ENCODE measurements around the gene CHST14.

Gene CHST14

DNA sequence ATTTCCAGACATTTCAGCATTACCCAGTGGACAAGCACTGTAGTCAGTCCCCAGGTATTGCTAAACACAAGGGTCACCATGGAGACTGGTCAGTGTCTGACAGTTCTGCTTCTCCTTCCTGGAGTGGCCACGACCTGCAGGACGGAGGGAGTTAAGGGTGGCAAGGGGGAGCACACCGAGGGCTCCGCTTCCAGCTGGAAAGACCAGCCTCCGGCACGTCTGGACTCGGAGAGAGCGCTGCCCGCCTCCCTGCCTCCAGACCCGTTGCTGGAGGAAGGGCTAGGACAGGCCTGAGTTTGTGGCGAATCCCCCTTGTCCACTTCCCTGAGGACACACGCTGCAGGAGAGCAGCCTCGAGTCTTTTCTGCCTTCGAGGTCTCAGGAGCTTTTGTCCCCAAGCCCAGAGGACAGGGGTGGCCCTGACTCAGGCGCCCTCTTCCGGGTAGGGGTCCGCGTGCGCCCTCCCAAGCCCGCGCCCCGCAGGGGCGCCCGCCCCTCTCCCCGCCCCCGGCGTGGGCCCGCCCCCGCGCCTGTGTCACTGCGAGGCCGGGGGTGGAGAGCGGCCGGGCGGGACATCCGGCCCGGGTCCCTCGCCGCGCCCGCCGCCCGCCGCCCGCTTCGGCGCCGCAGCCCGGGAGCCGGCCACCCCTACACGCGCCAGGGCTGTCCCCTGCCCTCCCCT is at the start of gene CHST14:
TSS of gene CHST14 (plus strand) at position 562 of the 682 bp plus-strand sequence. CDS start 230 bp downstream, outside the sequence.
- Mint-ChIP-seq H3K36me3 (ENCODE audit: low read depth) (peaks cover 2% of the 10 kb centered on the region), H3K4me3 (peak within 1 kb of the TSS; percentile 82), H3K9me3 (no peaks in the 10 kb centered on the region), H3K4me1 (peaks cover 27% of the 10 kb centered on the region), H3K27ac (peak within 1 kb of the TSS; percentile 79), H3K27me3 (no peaks in the 10 kb centered on the region)
- ATAC-seq (peak; percentile 60), DNase-seq (peak; percentile 53)

- no peak overlapping the region for H3K4me3 Mint-ChIP-seq
- no peaks in the 10 kb centered on the region for H3K9me3 Mint-ChIP-seq
- H3K4me1 Mint-ChIP-seq, result peaks cover 2% of the 10 kb centered on the region
- no peaks in the 10 kb centered on the region for H3K27me3 Mint-ChIP-seq
- H3K36me3 Mint-ChIP-seq (ENCODE audit: low read depth), result peaks cover 4% of the 10 kb centered on the region
- DNase-seq (peak; percentile 89), ATAC-seq (peak; percentile 95)
- H3K27ac Mint-ChIP-seq, result no peak overlapping the region
Observed at GRCh38 chr15:40421246-40422157, 49.3 kb upstream of the CHST14 start.

DNA sequence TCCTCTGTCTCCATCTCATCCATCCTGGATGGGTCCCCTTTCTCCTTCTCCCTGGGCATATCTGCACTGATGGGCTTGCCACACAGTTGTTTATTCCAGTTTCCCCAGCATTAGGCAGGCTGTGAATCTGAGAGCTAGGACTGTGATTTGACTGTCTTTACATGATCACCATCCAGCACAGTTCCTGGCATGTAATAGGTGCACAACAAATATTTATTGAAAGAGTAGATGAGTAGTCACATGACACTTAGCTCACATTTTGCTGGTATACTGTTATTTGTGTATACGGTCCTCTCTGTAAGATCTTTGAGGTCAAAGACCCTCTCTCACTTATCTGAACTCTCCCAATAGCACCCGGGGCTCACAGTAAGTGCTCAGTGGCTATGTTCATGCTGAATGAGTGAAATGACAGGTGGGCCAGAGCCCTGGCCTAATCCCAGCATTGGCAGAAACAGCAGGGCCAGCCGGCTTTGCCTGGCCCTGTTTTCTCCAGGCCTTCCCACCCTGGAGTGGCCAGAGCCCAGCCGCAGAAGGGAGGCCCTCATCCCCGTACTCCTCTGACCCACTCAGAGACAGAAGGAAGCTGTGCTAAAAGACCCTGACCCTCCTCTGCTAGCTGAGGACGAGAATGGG is 46.2 kb upstream of the CHST14 start:
- H3K4me1 Mint-ChIP-seq, result peaks cover 2% of the 10 kb centered on the region

DNA sequence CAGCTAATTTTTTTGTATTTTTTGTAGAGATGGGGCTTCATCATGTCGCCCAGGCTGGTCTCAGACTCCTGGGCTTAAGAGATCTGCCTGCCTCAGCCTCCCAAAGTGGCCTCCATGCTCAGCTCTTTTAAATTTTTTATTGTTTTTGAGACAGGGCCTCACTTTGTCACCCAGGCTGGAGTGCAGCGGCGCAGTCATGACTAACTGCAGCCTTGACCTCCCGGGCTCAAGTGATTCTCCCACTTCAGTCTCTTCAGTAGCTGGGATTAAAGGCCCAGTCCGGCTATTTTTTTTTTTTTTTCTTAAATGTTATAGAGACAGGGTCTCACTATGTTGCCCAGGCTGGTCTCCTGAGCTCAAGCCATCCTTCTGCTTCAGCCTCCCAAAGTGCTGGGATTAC is 45.1 kb upstream of the CHST14 start:
- no peak overlapping the region for H3K4me3 Mint-ChIP-seq
- DNase-seq (no peak), ATAC-seq (no peak)
- peaks cover 2% of the 10 kb centered on the region for H3K4me1 Mint-ChIP-seq
- H3K36me3 Mint-ChIP-seq (ENCODE audit: low read depth), result no peaks in the 10 kb centered on the region
- no peaks in the 10 kb centered on the region for H3K27me3 Mint-ChIP-seq
- no peaks in the 10 kb centered on the region for H3K9me3 Mint-ChIP-seq
- no peak overlapping the region for H3K27ac Mint-ChIP-seq

More for the DNA sequence above, 46.2 kb upstream of the CHST14 start:
- no peak for ATAC-seq
- Mint-ChIP-seq H3K36me3 (ENCODE audit: low read depth) (no peaks in the 10 kb centered on the region), H3K9me3 (no peaks in the 10 kb centered on the region), H3K4me3 (no peak overlapping the region), H3K27ac (no peak overlapping the region), H3K27me3 (no peaks in the 10 kb centered on the region)
- no peak for DNase-seq

GRCh38 chr15:40427188-40427587 is 43.6 kb upstream of the CHST14 start:
- Mint-ChIP-seq H3K9me3 (no peaks in the 10 kb centered on the region), H3K27ac (no peak overlapping the region), H3K4me1 (no peaks in the 10 kb centered on the region), H3K4me3 (no peak overlapping the region), H3K27me3 (no peaks in the 10 kb centered on the region), H3K36me3 (ENCODE audit: low read depth) (no peaks in the 10 kb centered on the region)
- DNase-seq (no peak), ATAC-seq (no peak)

- no peaks in the 10 kb centered on the region for H3K27me3 Mint-ChIP-seq
- no peaks in the 10 kb centered on the region for H3K36me3 Mint-ChIP-seq (ENCODE audit: low read depth)
- ATAC-seq, result no peak
- DNase-seq, result no peak
- H3K4me3 Mint-ChIP-seq, result no peak overlapping the region
- no peaks in the 10 kb centered on the region for H3K9me3 Mint-ChIP-seq
- H3K27ac Mint-ChIP-seq, result no peak overlapping the region
- H3K4me1 Mint-ChIP-seq, result no peaks in the 10 kb centered on the region
Observed at GRCh38 chr15:40428185-40428584, 42.6 kb upstream of the CHST14 start.

- H3K4me3 Mint-ChIP-seq, result no peak overlapping the region
- no peak overlapping the region for H3K27ac Mint-ChIP-seq
- no peaks in the 10 kb centered on the region for H3K9me3 Mint-ChIP-seq
- ATAC-seq, result no peak
- DNase-seq, result no peak
- H3K36me3 Mint-ChIP-seq (ENCODE audit: low read depth), result no peaks in the 10 kb centered on the region
- no peaks in the 10 kb centered on the region for H3K27me3 Mint-ChIP-seq
- H3K4me1 Mint-ChIP-seq, result no peaks in the 10 kb centered on the region
Observed at GRCh38 chr15:40429068-40429710, 41.6 kb upstream of the CHST14 start.

GRCh38 chr15:40430271-40430805 is 40.4 kb upstream of the CHST14 start:
- Mint-ChIP-seq H3K4me3 (no peak overlapping the region), H3K9me3 (no peaks in the 10 kb centered on the region), H3K27me3 (peaks cover 4% of the 10 kb centered on the region), H3K4me1 (peaks cover 1% of the 10 kb centered on the region), H3K36me3 (ENCODE audit: low read depth) (no peaks in the 10 kb centered on the region), H3K27ac (no peak overlapping the region)
- peak; percentile 26 for ATAC-seq
- no peak for DNase-seq

GRCh38 chr15:40435023-40435709 is 35.6 kb upstream of the CHST14 start:
- no peaks in the 10 kb centered on the region for H3K9me3 Mint-ChIP-seq
- ATAC-seq (no peak), DNase-seq (no peak)
- peaks cover 26% of the 10 kb centered on the region for H3K4me1 Mint-ChIP-seq
- H3K27ac Mint-ChIP-seq, result no peak overlapping the region
- no peaks in the 10 kb centered on the region for H3K36me3 Mint-ChIP-seq (ENCODE audit: low read depth)
- peaks cover 40% of the 10 kb centered on the region for H3K27me3 Mint-ChIP-seq
- no peak overlapping the region for H3K4me3 Mint-ChIP-seq

DNA sequence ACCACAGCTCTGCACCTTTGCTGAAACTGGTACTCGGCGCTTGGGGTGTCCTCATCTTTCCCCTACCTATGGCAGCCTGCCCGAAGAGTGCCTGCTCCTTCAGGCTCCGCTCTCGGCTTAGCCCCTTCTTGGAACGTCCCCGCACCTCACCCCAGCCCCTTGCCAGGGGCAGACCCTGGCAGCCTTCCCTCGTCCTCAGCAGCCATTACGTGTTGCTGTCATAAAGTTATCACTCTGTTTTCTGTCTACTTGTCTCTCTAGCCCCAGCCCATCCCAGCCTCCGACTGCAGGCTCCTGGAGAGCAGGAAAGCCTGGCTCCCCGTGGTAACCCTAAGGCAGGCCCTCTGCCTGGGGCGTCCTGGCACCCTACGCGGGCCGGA is 35.1 kb upstream of the CHST14 start:
- DNase-seq (no peak), ATAC-seq (no peak)
- Mint-ChIP-seq H3K27me3 (peaks cover 41% of the 10 kb centered on the region), H3K9me3 (no peaks in the 10 kb centered on the region), H3K4me3 (no peak overlapping the region), H3K27ac (no peak overlapping the region), H3K4me1 (peaks cover 27% of the 10 kb centered on the region), H3K36me3 (ENCODE audit: low read depth) (no peaks in the 10 kb centered on the region)

DNA sequence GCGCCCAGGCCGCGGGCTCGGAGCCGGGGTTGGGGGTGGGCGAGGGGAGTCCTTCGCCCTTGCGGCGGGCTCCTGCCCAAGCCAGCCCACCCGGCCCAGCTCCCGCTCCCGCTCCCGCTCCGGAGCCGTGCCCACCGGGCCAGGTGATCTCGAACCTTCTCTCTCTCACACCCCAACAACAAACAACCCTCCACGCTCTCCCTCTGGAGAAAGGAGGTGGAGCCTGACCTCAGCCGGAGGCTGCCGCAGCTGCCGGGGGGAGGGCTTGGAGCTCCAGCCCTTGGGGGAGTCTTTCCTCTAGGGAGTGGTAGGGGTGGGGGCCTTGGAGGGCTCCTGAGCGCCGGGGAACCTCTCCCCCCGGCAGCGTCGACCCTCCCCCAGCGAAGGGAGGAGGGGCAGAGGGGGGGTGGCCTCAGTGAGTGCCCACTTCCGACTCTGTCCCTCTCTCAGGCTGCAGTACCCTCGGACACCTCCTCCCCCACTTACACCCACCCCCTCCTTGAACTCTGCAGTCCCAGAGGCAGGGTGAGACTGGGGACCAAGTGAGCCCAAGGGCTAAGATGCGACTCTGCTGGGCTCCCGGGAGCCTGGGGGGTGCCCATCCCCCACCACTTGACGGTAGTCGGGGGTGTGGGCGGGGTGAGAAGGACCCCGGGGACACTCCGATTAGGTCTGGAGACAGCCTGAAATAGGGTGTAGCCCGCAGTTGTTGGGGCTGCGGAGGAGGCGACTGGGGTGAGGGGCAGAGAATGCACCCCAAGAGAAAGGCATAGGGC is 34.5 kb upstream of the CHST14 start:
- H3K27me3 Mint-ChIP-seq, result peaks cover 41% of the 10 kb centered on the region
- H3K27ac Mint-ChIP-seq, result no peak overlapping the region
- peaks cover 27% of the 10 kb centered on the region for H3K4me1 Mint-ChIP-seq
- H3K4me3 Mint-ChIP-seq, result peak overlapping the region; percentile 45
- ATAC-seq, result no peak
- H3K36me3 Mint-ChIP-seq (ENCODE audit: low read depth), result no peaks in the 10 kb centered on the region
- no peak for DNase-seq
- H3K9me3 Mint-ChIP-seq, result no peaks in the 10 kb centered on the region

- Mint-ChIP-seq H3K27me3 (peaks cover 41% of the 10 kb centered on the region), H3K4me1 (peaks cover 27% of the 10 kb centered on the region), H3K4me3 (peak overlapping the region; percentile 45), H3K27ac (no peak overlapping the region), H3K9me3 (no peaks in the 10 kb centered on the region), H3K36me3 (ENCODE audit: low read depth) (no peaks in the 10 kb centered on the region)
- ATAC-seq (no peak), DNase-seq (no peak)
Observed at GRCh38 chr15:40436892-40437751, 33.7 kb upstream of the CHST14 start.
